Ectodermal cell (in vitro differentiated cells): Measurements from ENCODE around the gene CSNK1G3.
"Not testable (repeated sequence)": the region's sequence is repeated elsewhere in the genome, so short reads cannot be mapped to it uniquely, and the experiment has no call there.

Experiments
- H3K27ac ChIP-seq: 2 replicates; pipeline ENCODE4 v1.7.0; 2013; ENCODE audit warnings: mild to moderate bottlenecking, low read depth, low read length; ENCODE audit not compliant: insufficient read depth, poor library complexity, severe bottlenecking
- H3K27me3 ChIP-seq: 2 replicates; pipeline ENCODE4 v1.7.0; 2013; ENCODE audit warnings: mild to moderate bottlenecking, low read length; ENCODE audit not compliant: insufficient read depth, control insufficient read depth, poor library complexity, severe bottlenecking
- H3K36me3 ChIP-seq: one replicate; pipeline ENCODE4 v1.7.0; 2013; ENCODE audit warnings: low read length; ENCODE audit not compliant: control insufficient read depth, insufficient read depth
- H3K4me1 ChIP-seq: one replicate; pipeline ENCODE4 v1.7.0; 2013; ENCODE audit warnings: low read length; ENCODE audit not compliant: control insufficient read depth, insufficient read depth
- H3K4me3 ChIP-seq: 2 replicates; pipeline ENCODE4 v1.7.0; 2013; ENCODE audit warnings: low read depth, low read length, control low read depth; ENCODE audit not compliant: insufficient read depth
- H3K9me3 ChIP-seq: 2 replicates; pipeline ENCODE4 v1.7.0; 2013; ENCODE audit warnings: mild to moderate bottlenecking, low read length, moderate library complexity; ENCODE audit not compliant: control insufficient read depth
- WGBS, 2 experiments: methylation state at CpG; one replicate each; pipeline ENCODE4 v1.1.7; 2013; ENCODE audit warnings: missing lambda C conversion rate in 2 of 2; 5-methylcytosine and 5-hydroxymethylcytosine counted together

CSNK1G3 gene

DNA sequence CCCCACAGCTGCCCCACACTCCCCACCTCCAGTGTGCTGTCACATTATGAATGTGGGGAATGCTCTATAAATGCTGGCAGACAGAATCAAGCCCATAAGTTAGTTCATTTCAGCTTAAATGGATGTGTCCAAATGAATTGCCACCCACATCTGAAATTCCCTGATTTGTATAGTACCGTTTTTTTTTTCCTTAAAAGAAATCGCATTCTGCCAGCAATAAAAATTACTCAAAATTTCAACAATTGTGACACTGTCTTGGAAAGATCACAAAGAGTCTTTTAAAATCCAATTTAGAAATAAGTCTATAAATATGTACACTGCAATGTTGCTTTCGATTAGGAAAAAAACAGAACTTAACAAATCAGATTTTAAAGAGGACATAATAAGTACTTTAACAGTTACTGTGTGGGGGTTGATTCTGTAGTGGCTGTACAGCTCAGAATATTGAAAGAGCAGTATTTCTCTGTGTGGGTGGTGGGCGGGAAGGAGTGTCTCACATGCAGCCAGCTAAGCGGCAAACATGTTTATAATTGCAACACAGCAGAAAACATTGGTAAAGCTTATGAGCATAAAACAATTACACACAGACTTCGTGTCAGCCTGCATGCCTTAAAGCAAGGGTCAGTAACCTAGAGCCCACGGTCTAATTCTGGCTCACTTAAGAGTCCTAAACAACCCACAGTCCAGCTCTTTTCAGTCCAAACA lies 24.9 kb upstream of the CSNK1G3 start:
- no peak overlapping the region for H3K4me3 ChIP-seq
- 86 to 91% methylated on average over 6 to 7 of the region's 7 CpGs for WGBS, 2 experiments
- no peaks in the 10 kb centered on the region for H3K9me3 ChIP-seq
- no peak overlapping the region for H3K27ac ChIP-seq
- H3K4me1 ChIP-seq, result no peaks in the 10 kb centered on the region
- H3K27me3 ChIP-seq, result no peaks in the 10 kb centered on the region
- H3K36me3 ChIP-seq, result no peaks in the 10 kb centered on the region

DNA sequence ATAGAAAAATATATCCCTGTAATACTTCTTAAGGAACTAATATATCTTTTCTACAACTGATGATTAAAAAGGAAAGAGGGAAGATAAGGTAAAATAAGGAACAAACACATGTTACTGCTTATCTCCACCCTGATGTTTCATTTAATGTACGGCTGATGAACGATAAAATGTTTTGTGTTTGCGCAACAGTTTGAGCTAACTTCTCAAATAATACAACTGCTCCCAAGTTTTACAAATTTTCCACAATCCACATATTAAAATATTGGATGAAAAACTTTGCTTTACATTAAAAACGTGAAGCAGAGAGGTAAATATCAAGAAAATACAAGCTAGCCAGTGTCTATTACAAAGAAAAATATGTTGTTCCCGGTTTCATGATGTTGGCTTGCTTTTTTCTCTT lies 21.0 kb upstream of the CSNK1G3 start:
- Histone ChIP-seq H3K27me3 (no peaks in the 10 kb centered on the region), H3K9me3 (no peaks in the 10 kb centered on the region), H3K27ac (no peak overlapping the region), H3K4me1 (no peaks in the 10 kb centered on the region), H3K4me3 (no peak overlapping the region), H3K36me3 (no peaks in the 10 kb centered on the region)
- WGBS, 2 experiments, result 97 to 98% methylated on average over 5 of the region's 5 CpGs

DNA sequence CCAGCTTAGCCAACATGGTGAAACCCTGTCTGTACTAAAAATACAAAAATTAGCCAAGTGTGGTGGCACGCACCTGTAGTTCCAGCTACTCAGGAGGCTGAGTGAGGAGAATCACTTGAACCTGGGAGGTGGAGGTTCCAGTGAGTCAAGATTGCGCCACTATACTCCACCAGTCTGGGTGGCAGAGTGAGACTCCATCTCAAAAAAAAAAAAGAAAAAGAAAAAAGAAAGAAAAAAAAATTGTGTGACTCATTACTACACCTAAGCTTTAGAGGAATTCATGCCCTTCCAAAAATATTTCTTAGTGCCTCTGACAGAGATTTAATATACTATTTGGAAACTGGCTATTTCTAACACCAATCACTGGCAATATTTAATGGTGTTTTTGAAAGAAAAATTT lies 16.8 kb upstream of the CSNK1G3 start:
- not testable (repeated sequence) for H3K9me3 ChIP-seq, H3K4me1 ChIP-seq, H3K27me3 ChIP-seq, H3K36me3 ChIP-seq, H3K27ac ChIP-seq, H3K4me3 ChIP-seq
- 88% methylated on average over 2 of the region's 2 CpGs for WGBS, 2 experiments

DNA sequence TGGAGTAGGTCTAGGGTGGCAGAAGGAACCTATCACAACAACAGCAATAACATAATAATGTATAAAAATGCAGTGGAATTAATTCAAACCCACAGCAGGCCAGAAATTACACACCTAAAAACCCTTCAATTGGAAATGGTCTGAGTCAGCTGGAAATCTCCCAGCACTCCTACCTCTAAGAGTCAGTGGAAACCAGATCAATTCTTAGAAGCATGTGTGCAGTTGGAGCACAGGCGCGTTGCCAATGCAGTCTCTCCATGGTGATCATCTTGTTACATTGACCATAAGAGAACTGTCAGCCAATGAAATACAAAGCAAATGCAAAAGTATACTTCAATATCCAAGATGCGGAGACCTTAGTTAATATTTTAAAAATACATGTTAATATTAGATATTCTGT lies 15.1 kb upstream of the CSNK1G3 start:
- Histone ChIP-seq H3K36me3 (no peaks in the 10 kb centered on the region), H3K27me3 (no peaks in the 10 kb centered on the region), H3K9me3 (no peaks in the 10 kb centered on the region), H3K27ac (no peak overlapping the region), H3K4me1 (no peaks in the 10 kb centered on the region), H3K4me3 (no peak overlapping the region)
- WGBS, 2 experiments, result 91 to 92% methylated on average over 2 of the region's 3 CpGs

DNA sequence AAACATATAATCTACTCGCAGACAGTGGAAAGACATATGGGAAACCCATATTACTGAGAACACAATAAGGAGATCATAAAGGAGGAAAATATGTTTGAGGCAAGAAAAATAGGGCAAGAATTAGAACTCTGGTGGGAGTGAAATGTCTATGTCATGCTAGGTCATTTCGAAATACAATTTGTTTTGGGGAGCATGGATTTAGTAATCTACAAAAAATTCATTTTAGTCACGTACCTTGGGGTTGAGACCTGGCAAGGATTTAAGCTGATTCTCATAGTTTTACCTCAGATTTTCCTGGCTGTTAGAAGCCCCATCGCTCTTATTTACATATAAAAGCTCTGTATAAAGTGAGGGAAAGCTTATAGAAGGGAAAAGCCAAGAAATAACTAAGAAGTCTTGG lies 11.5 kb upstream of the CSNK1G3 start:
- H3K9me3 ChIP-seq, result no peaks in the 10 kb centered on the region
- no peaks in the 10 kb centered on the region for H3K4me1 ChIP-seq
- no peaks in the 10 kb centered on the region for H3K27me3 ChIP-seq
- H3K36me3 ChIP-seq, result no peaks in the 10 kb centered on the region
- H3K27ac ChIP-seq, result no peak overlapping the region
- no peak overlapping the region for H3K4me3 ChIP-seq
- 82 to 92% methylated on average over 2 to 4 of the region's 4 CpGs for WGBS, 2 experiments

DNA sequence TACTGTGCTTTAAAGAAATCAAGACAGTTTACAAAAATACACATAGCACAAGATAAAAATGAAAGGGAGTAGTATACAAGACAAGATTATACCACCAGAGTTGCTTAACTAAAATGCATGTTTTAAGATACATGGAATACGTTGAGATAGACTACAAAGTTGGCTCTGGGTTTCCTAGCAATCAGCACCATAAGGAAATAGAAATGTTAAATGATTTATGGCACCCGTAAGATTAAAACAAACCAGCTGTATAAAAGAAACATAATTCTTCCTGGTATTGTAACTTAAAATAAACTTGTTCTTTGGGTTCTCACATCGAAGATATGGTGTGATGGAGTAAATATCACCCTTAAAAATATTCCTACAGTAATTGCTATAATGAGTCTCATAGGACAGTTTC lies 9.9 kb upstream of the CSNK1G3 start:
- Histone ChIP-seq H3K27ac (no peak overlapping the region), H3K27me3 (no peaks in the 10 kb centered on the region), H3K4me3 (no peak overlapping the region), H3K36me3 (no peaks in the 10 kb centered on the region), H3K4me1 (no peaks in the 10 kb centered on the region), H3K9me3 (no peaks in the 10 kb centered on the region)
- 83 to 92% methylated on average over 1 of the region's 3 CpGs for WGBS, 2 experiments

DNA sequence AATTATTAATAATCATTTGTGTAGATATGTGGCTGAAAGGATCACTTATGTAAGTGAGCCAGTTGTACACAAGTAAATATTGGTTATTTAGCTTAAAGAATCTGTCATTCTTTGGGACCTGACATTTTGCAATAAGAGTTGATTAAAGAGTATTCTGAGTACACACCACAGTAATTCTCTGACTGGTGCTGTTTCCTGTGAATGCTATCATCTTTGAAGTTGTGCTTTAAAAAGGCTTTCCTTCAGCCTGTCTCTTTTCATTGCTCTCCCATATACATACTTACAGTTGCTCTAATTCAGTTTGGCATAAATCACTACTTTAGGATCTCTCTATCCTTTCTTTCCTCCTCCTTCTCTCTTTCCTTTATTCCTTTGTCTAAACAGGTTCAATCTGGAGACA lies 8.7 kb upstream of the CSNK1G3 start:
- H3K27ac ChIP-seq, result no peak overlapping the region
- H3K27me3 ChIP-seq, result no peaks in the 10 kb centered on the region
- no peak overlapping the region for H3K4me3 ChIP-seq
- H3K4me1 ChIP-seq, result no peaks in the 10 kb centered on the region
- H3K9me3 ChIP-seq, result no peaks in the 10 kb centered on the region
- H3K36me3 ChIP-seq, result no peaks in the 10 kb centered on the region

DNA sequence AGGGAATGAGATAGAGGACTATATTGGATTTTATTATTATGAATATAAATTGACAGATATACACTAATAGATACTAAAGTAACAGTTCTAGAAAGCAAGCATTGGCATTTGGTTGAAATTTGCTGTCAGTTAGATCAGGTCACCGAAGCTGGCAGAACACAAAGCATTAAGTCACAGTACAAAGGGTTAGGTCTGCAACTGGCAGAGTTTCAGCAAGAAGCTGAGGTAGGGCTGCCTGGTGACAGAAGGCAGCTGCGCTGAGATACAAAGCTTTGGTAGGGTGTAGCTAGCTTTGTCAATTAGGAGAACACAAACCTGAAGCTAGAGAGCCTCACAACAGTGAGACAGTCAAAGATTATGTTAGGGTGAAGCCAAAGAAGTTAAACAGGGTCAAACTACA lies 6.3 kb upstream of the CSNK1G3 start:
- 79 to 82% methylated on average over 2 of the region's 2 CpGs for WGBS, 2 experiments
- H3K9me3 ChIP-seq, result no peaks in the 10 kb centered on the region
- no peak overlapping the region for H3K27ac ChIP-seq
- no peak overlapping the region for H3K4me3 ChIP-seq
- peaks cover 8% of the 10 kb centered on the region for H3K4me1 ChIP-seq
- H3K36me3 ChIP-seq, result no peaks in the 10 kb centered on the region
- H3K27me3 ChIP-seq, result no peaks in the 10 kb centered on the region

DNA sequence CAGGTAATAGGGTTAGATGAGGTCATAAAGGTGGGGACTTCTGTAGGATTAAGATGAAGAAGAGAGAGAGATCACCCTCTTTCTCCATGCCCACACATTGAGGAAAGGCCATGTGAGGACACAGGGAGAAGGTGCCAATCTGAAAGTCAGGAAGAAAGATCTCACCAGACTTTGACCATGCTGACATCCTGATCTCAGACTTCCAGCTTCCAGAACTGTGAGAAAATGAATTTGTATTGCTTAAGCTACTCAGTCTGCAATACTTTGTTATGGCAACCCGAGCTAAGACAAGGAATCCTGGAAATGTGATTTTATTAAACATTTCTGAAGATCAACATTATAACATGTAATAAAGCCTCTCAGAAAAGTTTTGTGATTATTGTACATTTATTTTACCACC lies 3.5 kb upstream of the CSNK1G3 start:
- Histone ChIP-seq H3K27ac (no peak overlapping the region), H3K36me3 (no peaks in the 10 kb centered on the region), H3K4me3 (no peak overlapping the region), H3K9me3 (no peaks in the 10 kb centered on the region), H3K27me3 (no peaks in the 10 kb centered on the region), H3K4me1 (peaks cover 8% of the 10 kb centered on the region)
- no CpG with 5 or more reads among the region's 1 CpG for WGBS, 2 experiments

DNA sequence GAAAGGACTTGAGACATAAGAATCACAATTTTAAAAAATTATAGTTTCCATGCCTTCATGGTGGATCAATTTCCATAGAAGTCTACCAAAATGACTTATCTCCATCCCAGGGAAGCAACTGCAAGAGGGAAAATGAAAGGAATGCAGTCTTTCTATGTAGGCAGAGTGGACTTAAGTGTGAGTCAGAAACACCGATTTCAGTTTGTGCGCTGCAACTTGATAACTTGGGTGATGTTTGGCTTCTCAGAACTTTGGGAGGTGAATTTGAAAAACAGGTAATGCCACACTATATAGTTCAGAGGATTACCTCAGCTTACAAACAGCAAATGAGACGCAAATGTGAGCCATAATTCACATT lies 708 bp upstream of the CSNK1G3 start:
- no peaks in the 10 kb centered on the region for H3K36me3 ChIP-seq
- H3K4me1 ChIP-seq, result peaks cover 17% of the 10 kb centered on the region
- peak overlapping the region; percentile 82 for H3K4me3 ChIP-seq
- no peaks in the 10 kb centered on the region for H3K9me3 ChIP-seq
- no peaks in the 10 kb centered on the region for H3K27me3 ChIP-seq
- 65 to 67% methylated on average over 3 of the region's 3 CpGs for WGBS, 2 experiments
- H3K27ac ChIP-seq, result peak overlapping the region; percentile 91
